SU-DHL-6 (cell line): ENCODE data around the gene EPB41L2.

ENCODE experiments used
- EZH2phosphoT487 ChIP-seq: fragments of 200-600 bp; sonication (generic), shearing (Covaris generic); conservative IDR thresholded peaks from 2 replicates; pipeline ENCODE4 v1.6.1; 2018; ENCODE audit warnings: mild to moderate bottlenecking, antibody characterized with exemption, low read length, moderate library complexity, mixed read lengths
- TF ChIP-seq, protein P1 (sequence below): fragments of 200-600 bp; sonication (generic); IDR thresholded peaks from one replicate; pipeline ENCODE4 v1.5.1; 2017; ENCODE audit warnings: antibody characterized with exemption, mild to moderate bottlenecking, low read length, moderate library complexity; ENCODE audit not compliant: insufficient read depth, poor library complexity, severe bottlenecking

DNA sequence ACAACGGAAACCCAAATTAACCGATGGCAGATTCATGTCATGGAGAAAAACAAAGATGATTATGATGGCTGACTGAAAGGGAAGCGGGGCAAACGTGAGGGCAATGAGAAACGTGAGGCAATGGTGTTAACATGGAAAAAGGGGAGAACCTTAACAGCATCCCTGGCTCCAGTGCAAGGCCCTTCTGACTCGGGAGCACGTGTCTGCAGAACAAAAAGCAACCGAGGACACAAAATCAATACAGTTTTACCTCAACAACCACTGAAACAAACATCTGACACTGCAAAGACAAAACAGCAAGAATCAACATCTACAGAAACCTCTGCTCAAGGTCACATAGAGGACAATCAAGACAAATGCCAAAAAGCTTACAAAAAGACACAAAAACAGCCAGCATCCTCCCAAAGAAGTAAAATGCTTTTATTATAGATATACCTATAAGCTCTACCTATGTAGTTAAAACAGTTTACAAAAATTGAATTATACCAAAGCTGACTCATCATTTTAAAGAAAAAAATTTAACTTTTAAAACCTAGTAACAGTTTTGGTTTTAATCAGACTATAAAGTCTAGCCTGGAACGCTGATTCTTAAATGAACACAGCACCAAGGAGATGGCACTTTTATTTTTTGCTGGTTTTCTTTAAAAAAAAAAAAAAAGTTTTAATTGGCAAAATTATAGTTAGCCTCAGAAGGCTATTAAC lies 192.7 kb downstream of the EPB41L2 start:
- TF ChIP-seq, protein P1, sequence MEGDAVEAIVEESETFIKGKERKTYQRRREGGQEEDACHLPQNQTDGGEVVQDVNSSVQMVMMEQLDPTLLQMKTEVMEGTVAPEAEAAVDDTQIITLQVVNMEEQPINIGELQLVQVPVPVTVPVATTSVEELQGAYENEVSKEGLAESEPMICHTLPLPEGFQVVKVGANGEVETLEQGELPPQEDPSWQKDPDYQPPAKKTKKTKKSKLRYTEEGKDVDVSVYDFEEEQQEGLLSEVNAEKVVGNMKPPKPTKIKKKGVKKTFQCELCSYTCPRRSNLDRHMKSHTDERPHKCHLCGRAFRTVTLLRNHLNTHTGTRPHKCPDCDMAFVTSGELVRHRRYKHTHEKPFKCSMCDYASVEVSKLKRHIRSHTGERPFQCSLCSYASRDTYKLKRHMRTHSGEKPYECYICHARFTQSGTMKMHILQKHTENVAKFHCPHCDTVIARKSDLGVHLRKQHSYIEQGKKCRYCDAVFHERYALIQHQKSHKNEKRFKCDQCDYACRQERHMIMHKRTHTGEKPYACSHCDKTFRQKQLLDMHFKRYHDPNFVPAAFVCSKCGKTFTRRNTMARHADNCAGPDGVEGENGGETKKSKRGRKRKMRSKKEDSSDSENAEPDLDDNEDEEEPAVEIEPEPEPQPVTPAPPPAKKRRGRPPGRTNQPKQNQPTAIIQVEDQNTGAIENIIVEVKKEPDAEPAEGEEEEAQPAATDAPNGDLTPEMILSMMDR, result no peak
- TF ChIP-seq EZH2phosphoT487, result no peak
